Breast epithelium (tissue), 3 donors: ENCODE results near the gene TOP3B.

Experiments used
- CTCF ChIP-seq, 3 donors: fragments of 450-650 bp; IDR thresholded peaks; one replicate each; pipeline ENCODE4 v1.5.1; 2016 to 2017; ENCODE audit warnings: antibody characterized with exemption in 3 of 3, mild to moderate bottlenecking in 3 of 3, moderate library complexity in 3 of 3
- POLR2A ChIP-seq: fragments of 450-650 bp; IDR thresholded peaks from one replicate; pipeline ENCODE4 v1.6.1; 2016; ENCODE audit warnings: antibody characterized with exemption, mild to moderate bottlenecking, moderate library complexity

GRCh38 chr22:21931056-21931455 is 51.5 kb downstream of the TOP3B start:
- no peak for TF ChIP-seq CTCF (IDR thresholded peaks at IDR 0.05)
- no peak for TF ChIP-seq POLR2A
